ENCODE data around the gene SMAGP.

The SMAGP gene

GRCh38 chr12:51205350-51205749, 64.9 kb downstream of the SMAGP start:
- DNase-seq (ENCODE audit: insufficient read length, low spot score) = no peak
- no peak for FAIRE-seq
- TF ChIP-seq POLR2A (IDR thresholded peaks at IDR 0.05; ENCODE audit: low read depth, low read length) = no peak

- no peak for DNase-seq (ENCODE audit: insufficient read length, low spot score)
- TF ChIP-seq POLR2A (IDR thresholded peaks at IDR 0.05; ENCODE audit: low read depth, low read length) = no peak
- FAIRE-seq = no peak
Observed at GRCh38 chr12:51202718-51203117, 67.5 kb downstream of the SMAGP start.

GRCh38 chr12:51200806-51201205, 69.4 kb downstream of the SMAGP start:
- no peak for TF ChIP-seq POLR2A (IDR thresholded peaks at IDR 0.05; ENCODE audit: low read depth, low read length)
- DNase-seq (ENCODE audit: insufficient read length, low spot score) (no peak), FAIRE-seq (no peak)

GRCh38 chr12:51200156-51200555, 70.1 kb downstream of the SMAGP start:
- FAIRE-seq (no peak), DNase-seq (ENCODE audit: insufficient read length, low spot score) (no peak)
- TF ChIP-seq POLR2A (IDR thresholded peaks at IDR 0.05; ENCODE audit: low read depth, low read length) = no peak

- no peak for TF ChIP-seq POLR2A (IDR thresholded peaks at IDR 0.05; ENCODE audit: low read depth, low read length)
- FAIRE-seq (no peak), DNase-seq (ENCODE audit: insufficient read length, low spot score) (no peak)
Observed at GRCh38 chr12:51199366-51199945, 70.8 kb downstream of the SMAGP start.

GRCh38 chr12:51198568-51199365, 71.4 kb downstream of the SMAGP start:
- TF ChIP-seq POLR2A (IDR thresholded peaks at IDR 0.05; ENCODE audit: low read depth, low read length) = no peak
- no peak for DNase-seq (ENCODE audit: insufficient read length, low spot score)
- no peak for FAIRE-seq

- FAIRE-seq (no peak), DNase-seq (ENCODE audit: insufficient read length, low spot score) (no peak)
- no peak for TF ChIP-seq POLR2A (IDR thresholded peaks at IDR 0.05; ENCODE audit: low read depth, low read length)
Observed at GRCh38 chr12:51197736-51198567, 72.3 kb downstream of the SMAGP start.

- DNase-seq (ENCODE audit: insufficient read length, low spot score) (no peak), FAIRE-seq (no peak)
- no peak for TF ChIP-seq POLR2A (IDR thresholded peaks at IDR 0.05; ENCODE audit: low read depth, low read length)
Observed at GRCh38 chr12:51196547-51196946, 73.7 kb downstream of the SMAGP start.

- TF ChIP-seq POLR2A (IDR thresholded peaks at IDR 0.05; ENCODE audit: low read depth, low read length) = no peak
- no peak for FAIRE-seq
- DNase-seq (ENCODE audit: insufficient read length, low spot score) = no peak
Observed at GRCh38 chr12:51195841-51196240, 74.4 kb downstream of the SMAGP start.

Measured in H54 (cell line).